GM19395 (cell line): Measurements from ENCODE around the gene USP19.

Experiments
- ATAC-seq: cut with Tn5 transposase; IDR thresholded peaks from one replicate; pipeline ENCODE4 v1.9.1; 2021; ENCODE audit warnings: mild to moderate bottlenecking, moderate library complexity; ENCODE audit not compliant: unreplicated experiment

USP19 gene

GRCh38 chr3:49104052-49104426 is 16.6 kb downstream of the USP19 start:
- ATAC-seq: no peak

- no peak for ATAC-seq
These were observed 20.5 kb downstream of the USP19 start for GRCh38 chr3:49100046-49100615.

DNA sequence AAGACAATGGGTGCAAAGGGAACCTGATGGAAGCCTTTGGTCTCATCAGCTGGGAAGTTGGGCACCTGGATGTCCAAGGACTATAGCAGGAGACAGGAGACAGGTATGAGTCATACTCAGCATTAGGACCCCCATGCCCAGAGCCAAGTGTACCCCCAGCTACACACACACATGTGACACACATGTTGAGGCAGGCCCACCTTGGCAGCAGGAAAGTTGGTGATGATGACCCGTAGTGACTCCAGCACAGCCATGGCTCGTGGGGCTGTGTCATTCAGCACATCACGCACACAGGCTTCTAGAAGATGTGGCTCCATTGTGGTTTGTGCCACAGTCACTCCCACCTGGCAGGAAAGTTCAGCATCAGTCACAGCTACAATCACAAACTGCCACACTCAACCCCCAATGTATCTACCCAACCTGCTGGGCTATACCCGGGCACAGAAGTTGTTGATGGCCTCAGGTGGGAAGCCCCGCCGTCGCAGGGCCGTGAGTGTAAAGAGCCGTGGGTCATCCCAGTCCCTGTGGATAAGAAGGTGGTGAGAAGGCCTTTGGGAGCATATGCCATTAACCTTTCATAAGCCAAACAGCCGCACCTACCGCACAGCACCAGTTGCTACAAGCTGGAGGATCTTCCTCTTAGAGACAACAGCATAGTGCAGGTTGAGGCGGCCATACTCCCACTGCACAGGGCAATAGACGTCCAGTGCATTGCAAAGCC is 21.6 kb downstream of the USP19 start:
- ATAC-seq: no peak

- ATAC-seq: no peak
These were observed 22.2 kb downstream of the USP19 start for GRCh38 chr3:49098429-49098828.

- peak; percentile 82 for ATAC-seq
These were observed 26.5 kb downstream of the USP19 start, which contains the start of gene QRICH1 for GRCh38 chr3:49093853-49094767. Gene QRICH1, minus strand, starts transcription at chr3:49094071. Its CDS starts 17,054 bp downstream, at chr3:49077017.

GRCh38 chr3:49092938-49093852 is 27.4 kb downstream of the USP19 start:
- ATAC-seq: peak; percentile 33

DNA sequence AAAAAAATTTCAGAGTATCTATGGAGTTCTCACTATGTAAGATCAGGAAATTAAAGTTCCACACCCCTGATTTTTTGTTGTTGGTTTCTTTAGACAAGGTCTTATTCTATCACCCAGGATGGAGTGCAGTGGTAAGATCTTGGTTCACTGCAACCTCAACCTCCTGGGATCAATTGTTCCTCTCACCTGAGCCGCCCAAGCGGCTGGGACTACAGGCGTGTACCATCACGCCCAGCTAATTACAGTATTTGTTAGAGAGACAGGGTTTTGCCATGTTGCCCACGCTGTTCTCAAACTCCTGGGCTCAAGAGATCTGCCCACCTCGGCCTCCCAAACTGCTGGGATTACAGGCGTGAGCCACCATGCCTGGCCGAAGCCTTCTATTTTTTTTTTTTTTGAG is 39.2 kb downstream of the USP19 start:
- no peak for ATAC-seq

GRCh38 chr3:49079270-49079669 is 41.4 kb downstream of the USP19 start:
- no peak for ATAC-seq

DNA sequence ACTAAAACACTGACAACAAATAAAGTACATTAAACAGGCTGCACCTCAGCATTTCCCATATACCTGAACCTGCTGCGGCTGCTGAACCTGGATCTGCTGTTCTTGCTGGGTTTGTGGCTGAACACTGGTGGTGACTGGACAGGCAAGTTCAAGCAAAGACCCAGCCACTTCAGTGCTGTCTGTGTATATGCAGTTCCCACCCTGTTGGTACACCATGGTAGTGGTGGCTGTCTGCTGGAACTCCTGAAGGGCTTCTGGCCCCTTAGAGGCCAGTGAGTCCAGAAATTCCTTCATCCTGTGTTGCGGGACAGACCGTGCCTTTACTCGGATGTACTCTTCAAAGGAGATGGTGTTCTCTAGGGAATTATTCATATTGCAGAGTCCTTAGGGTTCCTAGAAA is 44.0 kb downstream of the USP19 start:
- ATAC-seq: no peak

DNA sequence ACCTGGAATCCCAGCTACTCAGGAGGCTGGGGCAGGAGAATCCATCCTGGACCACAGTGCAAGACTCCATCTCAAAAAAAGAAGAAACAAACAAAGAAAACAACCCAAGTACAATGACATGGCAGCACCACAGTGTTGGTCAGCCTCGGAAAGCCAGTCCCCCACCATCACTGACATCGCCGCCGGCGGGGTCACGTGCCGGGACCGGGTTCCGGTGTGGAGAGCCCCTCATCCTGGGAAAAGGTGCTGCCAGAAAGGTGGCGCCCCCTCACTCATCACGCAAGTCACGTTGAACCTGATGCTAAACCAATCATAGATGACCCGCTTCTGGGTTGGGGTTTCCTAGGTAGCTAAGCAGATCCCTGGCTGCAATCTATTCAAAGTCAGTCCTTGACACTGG is 44.5 kb downstream of the USP19 start:
- no peak for ATAC-seq
